Aorta (tissue), 5 donors: ENCODE results near the gene NOL4L. TPM values are rescaled to one million over a fixed set of nuclear protein-coding genes. Genes with fewer than 3 reads are reported as not detected.

Experiments used
- ATAC-seq: fragments of 200-7000 bp; cut with Tn5 transposase; one replicate; pipeline ENCODE4 v1.9.1; 2022; ENCODE audit warnings: moderate library complexity; ENCODE audit not compliant: low FRiP score
- DNase-seq, 2 donors: peaks; one replicate each; pipeline ENCODE4 v3.0.0-alpha.2; 2020
- H3K27ac ChIP-seq, 2 donors: one replicate each; pipeline ENCODE4 v1.5.1; 2013; ENCODE audit warnings: low read length in 2 of 2, mild to moderate bottlenecking in 2 of 2, moderate library complexity in 2 of 2, control low read depth in 1 of 2, inconsistent platforms in 1 of 2, low read depth in 1 of 2
- H3K27me3 ChIP-seq, 2 donors: one replicate each; pipeline ENCODE4 v1.6.1; 2013; ENCODE audit warnings: control low read depth in 1 of 2, low read length in 1 of 2, mild to moderate bottlenecking in 1 of 2, moderate library complexity in 1 of 2; ENCODE audit not compliant: insufficient read depth in 2 of 2, control insufficient read depth in 1 of 2
- H3K36me3 ChIP-seq, 2 donors: one replicate each; pipeline ENCODE4 v1.6.1; 2013; ENCODE audit warnings: control low read depth in 1 of 2, low read length in 1 of 2, mild to moderate bottlenecking in 1 of 2; ENCODE audit not compliant: insufficient read depth in 2 of 2, control insufficient read depth in 1 of 2
- H3K4me1 ChIP-seq, 2 donors: one replicate each; pipeline ENCODE4 v1.6.1; 2013; ENCODE audit warnings: low read length in 2 of 2, control low read depth in 1 of 2, mild to moderate bottlenecking in 1 of 2, moderate library complexity in 1 of 2; ENCODE audit not compliant: insufficient read depth in 2 of 2, control insufficient read depth in 1 of 2
- H3K4me3 ChIP-seq, 2 donors: one replicate each; pipeline ENCODE4 v1.5.1; 2013; ENCODE audit warnings: low read length in 2 of 2, control low read depth in 1 of 2, mild to moderate bottlenecking in 1 of 2
- H3K9me3 ChIP-seq: one replicate; pipeline ENCODE4 v1.6.1; 2013; ENCODE audit warnings: mild to moderate bottlenecking, low read length; ENCODE audit not compliant: control insufficient read depth
- WGBS, 2 donors: extraction: QIAGEN DNeasy Blood & Tissue Kit; methylation state at CpG; one replicate each; pipeline ENCODE4 v1.1.7; 2013; 5-methylcytosine and 5-hydroxymethylcytosine counted together
- intact Hi-C, 2 donors: fragments of 100-400 bp; cut with DNase I; formaldehyde crosslinking; loops; one replicate each; pipeline versions ENCODE4 v1.14.2 to v1.15.0; 2022
- polyA plus RNA-seq, 2 donors: library from polyadenylated mRNA; stranded (reverse); fragments of 200-250 nt; gene quantifications; one replicate each; pipeline ENCODE4 v1.2.3, GENCODE V29; 2013
- total RNA-seq, 2 donors: library from RNA; stranded (reverse); fragmentation: NEBNext Ultra II Directional; extraction: Animal tissue kit (Norgen Biotek cat#: 25700); gene quantifications; one replicate each; pipeline ENCODE4 v1.2.1, GENCODE V29; 2021
- donor health status: healthy with polysubstance abuse.
- donor health status: Bipolar disorder and iron deficiency.
- donor health status: DM: no; HTN: no; CAD: no.
- donor health status: DM: no; HTN: no; CAD: no.
- donor health status: DM: yes; HTN: yes; CAD: no.

NOL4L gene
- total and polyA plus RNA-seq, 4 donors = 2.3 to 29.5 (median 8.0) TPM

- Histone ChIP-seq H3K9me3 (no peaks in the 10 kb centered on the region), H3K27ac (no peak overlapping the region), H3K4me1 (no peaks in the 10 kb centered on the region), H3K36me3 (no peaks in the 10 kb centered on the region), H3K4me3 (no peak overlapping the region), H3K27me3 (no peaks in the 10 kb centered on the region)
- ATAC-seq (no peak), DNase-seq (peak; percentile 27 to 33)
- 93 to 94% methylated on average over 10 of the region's 10 CpGs for WGBS, 2 donors
- intact Hi-C loops = no loop called here
Observed at GRCh38 chr20:32509639-32510066, 75.5 kb downstream of the NOL4L start.

GRCh38 chr20:32508775-32509119, 76.4 kb downstream of the NOL4L start:
- Histone ChIP-seq H3K4me3 (no peak overlapping the region), H3K27ac (no peak overlapping the region), H3K36me3 (no peaks in the 10 kb centered on the region), H3K9me3 (no peaks in the 10 kb centered on the region), H3K27me3 (no peaks in the 10 kb centered on the region), H3K4me1 (no peaks in the 10 kb centered on the region)
- WGBS, 2 donors = 91 to 93% methylated on average over 3 of the region's 3 CpGs
- intact Hi-C loops = no loop called here
- DNase-seq (no peak), ATAC-seq (no peak)

GRCh38 chr20:32507998-32508774, 76.9 kb downstream of the NOL4L start:
- Histone ChIP-seq H3K9me3 (no peaks in the 10 kb centered on the region), H3K4me1 (no peaks in the 10 kb centered on the region), H3K36me3 (no peaks in the 10 kb centered on the region), H3K4me3 (no peak overlapping the region), H3K27ac (no peak overlapping the region), H3K27me3 (no peaks in the 10 kb centered on the region)
- DNase-seq (peak; percentile 33 to 40), ATAC-seq (no peak)
- intact Hi-C loops = no loop called here
- WGBS, 2 donors = 91 to 95% methylated on average over 11 of the region's 11 CpGs

GRCh38 chr20:32506721-32507120, 78.4 kb downstream of the NOL4L start:
- ATAC-seq (no peak), DNase-seq (peak in 1 of 2 donors; percentile 21)
- H3K27me3 ChIP-seq = no peaks in the 10 kb centered on the region
- intact Hi-C loops = no loop called here
- no peaks in the 10 kb centered on the region for H3K4me1 ChIP-seq
- no peak overlapping the region for H3K4me3 ChIP-seq
- no peaks in the 10 kb centered on the region for H3K36me3 ChIP-seq
- H3K9me3 ChIP-seq = no peaks in the 10 kb centered on the region
- H3K27ac ChIP-seq = no peak overlapping the region
- 82 to 87% methylated on average over 3 of the region's 3 CpGs for WGBS, 2 donors

- no peak for ATAC-seq
Observed at GRCh38 chr20:32505723-32506473, 79.2 kb downstream of the NOL4L start.

GRCh38 chr20:32501709-32502108, 83.4 kb downstream of the NOL4L start:
- H3K4me3 ChIP-seq = no peak overlapping the region
- H3K27me3 ChIP-seq = no peaks in the 10 kb centered on the region
- H3K36me3 ChIP-seq = no peaks in the 10 kb centered on the region
- intact Hi-C loops = no loop called here
- 85% methylated on average over 3 of the region's 3 CpGs for WGBS, 2 donors
- H3K4me1 ChIP-seq = no peaks in the 10 kb centered on the region
- H3K9me3 ChIP-seq = no peaks in the 10 kb centered on the region
- DNase-seq = no peak
- no peak overlapping the region for H3K27ac ChIP-seq
- no peak for ATAC-seq

More at GRCh38 chr20:32505723-32506473, 79.2 kb downstream of the NOL4L start:
- peak in 1 of 2 donors; percentile 24 for DNase-seq
- no peaks in the 10 kb centered on the region for H3K4me1 ChIP-seq
- H3K27me3 ChIP-seq = no peaks in the 10 kb centered on the region
- H3K9me3 ChIP-seq = no peaks in the 10 kb centered on the region
- no peak overlapping the region for H3K27ac ChIP-seq
- WGBS, 2 donors = 86 to 87% methylated on average over 8 of the region's 8 CpGs
- H3K36me3 ChIP-seq = no peaks in the 10 kb centered on the region
- intact Hi-C loops = no loop called here
- no peak overlapping the region for H3K4me3 ChIP-seq

- DNase-seq (peak; percentile 43 to 71), ATAC-seq (no peak)
Observed at GRCh38 chr20:32497589-32498224, 87.4 kb downstream of the NOL4L start.

GRCh38 chr20:32496811-32497533, 88.2 kb downstream of the NOL4L start:
- H3K9me3 ChIP-seq = no peaks in the 10 kb centered on the region
- ATAC-seq = no peak

More at GRCh38 chr20:32497589-32498224, 87.4 kb downstream of the NOL4L start:
- Histone ChIP-seq H3K27me3 (no peaks in the 10 kb centered on the region), H3K4me3 (no peak overlapping the region), H3K4me1 (no peaks in the 10 kb centered on the region), H3K36me3 (no peaks in the 10 kb centered on the region), H3K9me3 (no peaks in the 10 kb centered on the region), H3K27ac (no peak overlapping the region)
- WGBS, 2 donors = 66 to 71% methylated on average over 13 of the region's 13 CpGs
- intact Hi-C loops = no loop called here

More at GRCh38 chr20:32496811-32497533, 88.2 kb downstream of the NOL4L start:
- H3K27ac ChIP-seq = no peak overlapping the region
- peak; percentile 17 to 22 for DNase-seq
- no peaks in the 10 kb centered on the region for H3K4me1 ChIP-seq
- H3K36me3 ChIP-seq = no peaks in the 10 kb centered on the region
- no peaks in the 10 kb centered on the region for H3K27me3 ChIP-seq
- whole genome bisulfite sequencing, 2 donors = 92 to 95% methylated on average over 11 of the region's 11 CpGs
- H3K4me3 ChIP-seq = no peak overlapping the region
- intact Hi-C loops = no loop called here
